Endodermal cell (in vitro differentiated cells): ENCODE results near the gene GP1BA. TPM values are rescaled to one million over a fixed set of nuclear protein-coding genes. Genes with fewer than 3 reads are reported as not detected.

ENCODE experiments used
- DNase-seq: peaks from one replicate; pipeline ENCODE4 v3.0.0-alpha.2; 2017
- H3K27ac ChIP-seq: 2 replicates; pipeline ENCODE4 v1.5.1; 2013; ENCODE audit warnings: mild to moderate bottlenecking, low read depth, low read length, moderate library complexity
- H3K27me3 ChIP-seq: 2 replicates; pipeline ENCODE4 v1.6.1; 2013; ENCODE audit warnings: mild to moderate bottlenecking, low read length, moderate library complexity; ENCODE audit not compliant: insufficient read depth, control insufficient read depth, poor library complexity, severe bottlenecking
- H3K36me3 ChIP-seq: 2 replicates; pipeline ENCODE4 v1.7.0; 2013; ENCODE audit warnings: mild to moderate bottlenecking, low read length, moderate library complexity; ENCODE audit not compliant: control insufficient read depth, insufficient read depth
- H3K4me1 ChIP-seq: one replicate; pipeline ENCODE4 v1.7.0; 2013; ENCODE audit warnings: low read length; ENCODE audit not compliant: control insufficient read depth, insufficient read depth
- H3K4me3 ChIP-seq: 2 replicates; pipeline ENCODE4 v1.5.1; 2013; ENCODE audit warnings: mild to moderate bottlenecking, low read length, moderate library complexity
- H3K9ac ChIP-seq: 2 replicates; pipeline ENCODE4 v1.6.1; 2013; ENCODE audit warnings: mild to moderate bottlenecking, low read length, moderate library complexity; ENCODE audit not compliant: poor library complexity, severe bottlenecking; ENCODE audit errors: extremely low read depth
- H3K9me3 ChIP-seq: 2 replicates; pipeline ENCODE4 v1.6.1; 2013; ENCODE audit warnings: mild to moderate bottlenecking, low read length, moderate library complexity; ENCODE audit not compliant: control insufficient read depth
- H3K27ac Mint-ChIP-seq: 2 replicates; pipeline ENCODE4 v1.8.0; 2020; ENCODE audit warnings: mixed read lengths
- H3K27me3 Mint-ChIP-seq: 2 replicates; pipeline ENCODE4 v1.8.0; 2021; ENCODE audit warnings: mild to moderate bottlenecking, mixed read lengths; ENCODE audit not compliant: insufficient read depth
- H3K36me3 Mint-ChIP-seq: 2 replicates; pipeline ENCODE4 v1.8.0; 2020; ENCODE audit warnings: low read depth, mixed read lengths
- H3K4me1 Mint-ChIP-seq: 2 replicates; pipeline ENCODE4 v1.8.0; 2020; ENCODE audit warnings: mixed read lengths
- H3K4me3 Mint-ChIP-seq: 2 replicates; pipeline ENCODE4 v1.8.0; 2020; ENCODE audit warnings: mild to moderate bottlenecking, moderate library complexity, mixed read lengths
- H3K9me3 Mint-ChIP-seq: 2 replicates; pipeline ENCODE4 v1.8.0; 2020; ENCODE audit warnings: mild to moderate bottlenecking, mixed read lengths
- WGBS, 2 experiments: methylation state at CpG; one replicate each; pipeline versions ENCODE4 v1.1.5 to v1.1.7; 2013; ENCODE audit warnings: missing lambda C conversion rate in 2 of 2, mixed read lengths in 1 of 2; ENCODE audit not compliant: insufficient coverage in 1 of 2, insufficient read length in 1 of 2; 5-methylcytosine and 5-hydroxymethylcytosine counted together
- total RNA-seq, 2 donors: library from RNA; stranded (reverse); fragmentation: NEBNext Ultra II Directional in 1 of 2; extraction: Animal tissue kit (Norgen Biotek cat#: 25700) in 1 of 2; gene quantifications; 2 replicates in 1 of 2; 3 replicates in 1 of 2; pipeline ENCODE4 v1.2.1, GENCODE V29; 2021
- TF ChIP-seq, protein P1 (sequence below): fragments of 200-600 bp; sonication (generic); conservative IDR thresholded peaks from 2 replicates; pipeline ENCODE4 v1.5.0; 2021; ENCODE audit warnings: antibody characterized with exemption, mild to moderate bottlenecking

Gene GP1BA
- total RNA-seq, 2 donors from 2014 or later = not detected

DNA sequence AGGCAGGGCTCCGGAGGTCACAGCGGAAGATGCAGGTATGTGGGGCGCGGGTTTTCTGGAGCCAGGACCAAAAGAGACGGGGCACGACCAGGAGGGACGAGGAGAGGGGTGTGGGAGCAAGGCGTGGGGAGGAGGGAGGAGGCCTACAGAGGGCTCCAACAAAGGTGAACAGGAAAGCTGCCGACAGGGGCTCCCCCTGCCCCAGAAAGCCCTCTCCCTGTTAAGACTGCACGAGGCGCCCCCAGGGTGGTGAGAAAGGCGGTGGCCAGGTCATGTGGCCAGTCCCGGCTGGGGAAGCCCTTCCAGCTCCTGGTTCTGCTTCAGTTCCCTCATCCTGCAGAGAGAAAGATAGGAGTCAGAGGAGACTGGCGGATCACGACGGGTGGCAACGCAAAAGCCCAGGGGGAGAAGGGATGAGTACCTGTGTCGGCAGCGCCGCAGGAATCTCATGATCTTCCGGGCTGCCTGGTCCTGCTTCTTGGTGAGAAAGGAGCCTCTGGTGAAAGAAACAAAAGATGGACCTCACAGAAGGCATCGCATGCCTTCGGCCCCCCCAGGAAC is 36.5 kb downstream of the GP1BA start:
- no peak overlapping the region for H3K27ac Mint-ChIP-seq
- H3K27me3 Mint-ChIP-seq = peaks cover 5% of the 10 kb centered on the region
- 8 to 19% methylated on average over 10 to 23 of the region's 23 CpGs for WGBS, 2 experiments
- DNase-seq = peak; percentile 83
- Histone ChIP-seq H3K4me3 (peak overlapping the region; percentile 90), H3K9me3 (peaks cover 5% of the 10 kb centered on the region), H3K36me3 (peaks cover 48% of the 10 kb centered on the region), H3K27ac (peak overlapping the region; percentile 95), H3K4me1 (peaks cover 6% of the 10 kb centered on the region), H3K9ac (peak overlapping the region; percentile 79), H3K27me3 (no peaks in the 10 kb centered on the region)
- H3K4me3 Mint-ChIP-seq = no peak overlapping the region
- peaks cover 29% of the 10 kb centered on the region for H3K36me3 Mint-ChIP-seq
- peaks cover 28% of the 10 kb centered on the region for H3K4me1 Mint-ChIP-seq
- TF ChIP-seq, protein P1, sequence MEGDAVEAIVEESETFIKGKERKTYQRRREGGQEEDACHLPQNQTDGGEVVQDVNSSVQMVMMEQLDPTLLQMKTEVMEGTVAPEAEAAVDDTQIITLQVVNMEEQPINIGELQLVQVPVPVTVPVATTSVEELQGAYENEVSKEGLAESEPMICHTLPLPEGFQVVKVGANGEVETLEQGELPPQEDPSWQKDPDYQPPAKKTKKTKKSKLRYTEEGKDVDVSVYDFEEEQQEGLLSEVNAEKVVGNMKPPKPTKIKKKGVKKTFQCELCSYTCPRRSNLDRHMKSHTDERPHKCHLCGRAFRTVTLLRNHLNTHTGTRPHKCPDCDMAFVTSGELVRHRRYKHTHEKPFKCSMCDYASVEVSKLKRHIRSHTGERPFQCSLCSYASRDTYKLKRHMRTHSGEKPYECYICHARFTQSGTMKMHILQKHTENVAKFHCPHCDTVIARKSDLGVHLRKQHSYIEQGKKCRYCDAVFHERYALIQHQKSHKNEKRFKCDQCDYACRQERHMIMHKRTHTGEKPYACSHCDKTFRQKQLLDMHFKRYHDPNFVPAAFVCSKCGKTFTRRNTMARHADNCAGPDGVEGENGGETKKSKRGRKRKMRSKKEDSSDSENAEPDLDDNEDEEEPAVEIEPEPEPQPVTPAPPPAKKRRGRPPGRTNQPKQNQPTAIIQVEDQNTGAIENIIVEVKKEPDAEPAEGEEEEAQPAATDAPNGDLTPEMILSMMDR = no peak
- H3K9me3 Mint-ChIP-seq = peaks cover 12% of the 10 kb centered on the region

DNA sequence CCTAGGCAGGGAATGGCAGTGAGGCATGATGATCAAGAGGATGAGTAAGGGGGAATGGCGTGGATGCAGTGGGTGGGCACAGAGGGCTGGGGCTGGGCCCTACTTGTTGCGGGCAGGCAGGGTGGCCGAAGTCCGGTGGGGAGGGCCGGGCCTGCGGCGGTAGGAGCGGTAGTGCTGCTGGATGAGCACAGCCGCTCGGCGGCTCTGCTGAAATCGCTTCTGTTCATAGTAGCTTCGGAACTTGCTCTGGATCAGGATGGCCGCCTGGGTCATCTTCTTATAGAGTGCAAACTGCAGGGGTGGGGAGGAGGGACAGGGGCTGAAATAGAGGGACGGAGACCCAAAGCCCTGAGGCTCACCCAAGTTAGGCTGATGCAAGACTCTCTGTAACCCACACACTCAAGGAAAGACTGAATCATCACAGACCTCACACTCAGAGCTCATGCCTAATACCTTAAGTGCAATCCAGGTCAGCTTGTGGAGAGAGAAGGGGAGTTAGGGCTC is 37.0 kb downstream of the GP1BA start:
- H3K36me3 ChIP-seq = peaks cover 52% of the 10 kb centered on the region

DNA sequence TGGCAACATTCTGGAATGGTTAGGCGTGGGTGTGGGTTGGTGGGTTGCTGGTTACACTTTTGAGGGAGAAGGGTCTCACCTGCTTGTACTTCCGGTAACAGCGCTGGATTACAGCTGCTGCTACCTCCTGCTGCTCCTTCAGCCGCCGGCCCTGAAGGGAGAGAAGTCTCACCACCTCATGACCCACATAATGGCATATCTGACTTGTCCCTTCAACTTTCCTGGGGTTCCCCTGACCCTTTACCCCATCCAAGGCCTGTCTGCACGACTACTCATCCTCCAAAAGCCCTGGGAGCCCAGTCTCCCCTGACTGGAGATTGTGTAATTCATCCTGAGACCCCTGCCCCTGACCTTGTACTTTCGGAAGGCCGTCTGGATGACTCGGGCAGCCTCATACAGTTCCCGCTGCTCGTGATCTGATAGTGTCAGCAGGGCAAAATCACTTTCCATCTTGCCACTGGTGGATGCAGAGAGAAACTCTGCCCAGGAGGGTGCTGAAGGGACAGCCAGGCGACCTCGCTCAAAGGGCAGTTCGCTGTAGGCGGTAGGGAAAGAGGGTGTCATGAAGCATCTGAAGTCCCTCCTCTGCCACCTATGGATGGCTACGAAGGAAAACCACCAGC is 37.6 kb downstream of the GP1BA start:
- peaks cover 52% of the 10 kb centered on the region for H3K36me3 ChIP-seq
- Mint-ChIP-seq H3K4me1 (peaks cover 28% of the 10 kb centered on the region), H3K27me3 (peaks cover 16% of the 10 kb centered on the region), H3K4me3 (no peak overlapping the region), H3K9me3 (peaks cover 12% of the 10 kb centered on the region), H3K27ac (no peak overlapping the region), H3K36me3 (peaks cover 27% of the 10 kb centered on the region)
- H3K9ac ChIP-seq = peak overlapping the region; percentile 79
- DNase-seq = peak; percentile 63
- peaks cover 5% of the 10 kb centered on the region for H3K9me3 ChIP-seq
- no peak overlapping the region for H3K27ac ChIP-seq
- 84 to 85% methylated on average over 11 to 16 of the region's 16 CpGs for WGBS, 2 experiments
- TF ChIP-seq, protein P1 = no peak
- no peaks in the 10 kb centered on the region for H3K27me3 ChIP-seq
- peak overlapping the region; percentile 90 for H3K4me3 ChIP-seq
- peaks cover 6% of the 10 kb centered on the region for H3K4me1 ChIP-seq

More for the DNA sequence above, 37.0 kb downstream of the GP1BA start:
- Histone ChIP-seq H3K4me1 (peaks cover 6% of the 10 kb centered on the region), H3K9ac (peak overlapping the region; percentile 79), H3K27ac (peak overlapping the region; percentile 29), H3K9me3 (peaks cover 5% of the 10 kb centered on the region), H3K27me3 (no peaks in the 10 kb centered on the region), H3K4me3 (peak overlapping the region; percentile 90)
- TF ChIP-seq, protein P1 = no peak
- 39 to 40% methylated on average over 9 to 15 of the region's 15 CpGs for WGBS, 2 experiments
- Mint-ChIP-seq H3K27me3 (peaks cover 10% of the 10 kb centered on the region), H3K9me3 (peaks cover 12% of the 10 kb centered on the region), H3K27ac (no peak overlapping the region), H3K36me3 (peaks cover 29% of the 10 kb centered on the region), H3K4me3 (no peak overlapping the region), H3K4me1 (peaks cover 28% of the 10 kb centered on the region)
- DNase-seq = peak; percentile 68
